ENCODE results near the gene FAM234A.
"Not testable (repeated sequence)": the region's sequence is repeated elsewhere in the genome, so short reads cannot be mapped to it uniquely, and the experiment has no call there.

The FAM234A gene

GRCh38 chr16:265711-266110 is 31.1 kb downstream of the FAM234A start:
- H3K4me3 ChIP-seq (ENCODE audit: low read length): no peak overlapping the region
- TF ChIP-seq, protein P1, sequence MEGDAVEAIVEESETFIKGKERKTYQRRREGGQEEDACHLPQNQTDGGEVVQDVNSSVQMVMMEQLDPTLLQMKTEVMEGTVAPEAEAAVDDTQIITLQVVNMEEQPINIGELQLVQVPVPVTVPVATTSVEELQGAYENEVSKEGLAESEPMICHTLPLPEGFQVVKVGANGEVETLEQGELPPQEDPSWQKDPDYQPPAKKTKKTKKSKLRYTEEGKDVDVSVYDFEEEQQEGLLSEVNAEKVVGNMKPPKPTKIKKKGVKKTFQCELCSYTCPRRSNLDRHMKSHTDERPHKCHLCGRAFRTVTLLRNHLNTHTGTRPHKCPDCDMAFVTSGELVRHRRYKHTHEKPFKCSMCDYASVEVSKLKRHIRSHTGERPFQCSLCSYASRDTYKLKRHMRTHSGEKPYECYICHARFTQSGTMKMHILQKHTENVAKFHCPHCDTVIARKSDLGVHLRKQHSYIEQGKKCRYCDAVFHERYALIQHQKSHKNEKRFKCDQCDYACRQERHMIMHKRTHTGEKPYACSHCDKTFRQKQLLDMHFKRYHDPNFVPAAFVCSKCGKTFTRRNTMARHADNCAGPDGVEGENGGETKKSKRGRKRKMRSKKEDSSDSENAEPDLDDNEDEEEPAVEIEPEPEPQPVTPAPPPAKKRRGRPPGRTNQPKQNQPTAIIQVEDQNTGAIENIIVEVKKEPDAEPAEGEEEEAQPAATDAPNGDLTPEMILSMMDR (conservative IDR thresholded peaks at IDR 0.05; ENCODE audit: low read length): no peak
- DNase-seq (ENCODE audit: low read depth): no peak

GRCh38 chr16:266258-267164 is 31.9 kb downstream of the FAM234A start:
- DNase-seq (ENCODE audit: low read depth): no peak
- H3K4me3 ChIP-seq (ENCODE audit: low read length): no peak overlapping the region
- TF ChIP-seq, protein P1 (conservative IDR thresholded peaks at IDR 0.05; ENCODE audit: low read length): no peak

DNA sequence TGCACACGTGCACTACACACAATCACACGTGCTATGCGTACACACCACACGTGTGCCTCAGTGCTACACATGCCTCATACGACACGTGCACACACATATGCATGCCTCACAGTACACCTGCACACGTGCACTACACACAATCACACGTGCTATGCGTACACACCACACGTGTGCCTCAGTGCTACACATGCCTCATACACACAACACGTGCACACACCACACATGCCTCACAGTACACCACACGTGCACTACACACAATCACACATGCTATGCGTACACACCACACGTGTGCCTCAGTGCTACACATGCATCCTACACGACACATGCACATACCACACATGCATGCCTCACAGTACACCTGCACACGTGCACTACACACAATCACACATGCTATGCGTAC is 32.9 kb downstream of the FAM234A start:
- not testable (repeated sequence) for DNase-seq (ENCODE audit: low read depth); H3K4me3 ChIP-seq (ENCODE audit: low read length)

DNA sequence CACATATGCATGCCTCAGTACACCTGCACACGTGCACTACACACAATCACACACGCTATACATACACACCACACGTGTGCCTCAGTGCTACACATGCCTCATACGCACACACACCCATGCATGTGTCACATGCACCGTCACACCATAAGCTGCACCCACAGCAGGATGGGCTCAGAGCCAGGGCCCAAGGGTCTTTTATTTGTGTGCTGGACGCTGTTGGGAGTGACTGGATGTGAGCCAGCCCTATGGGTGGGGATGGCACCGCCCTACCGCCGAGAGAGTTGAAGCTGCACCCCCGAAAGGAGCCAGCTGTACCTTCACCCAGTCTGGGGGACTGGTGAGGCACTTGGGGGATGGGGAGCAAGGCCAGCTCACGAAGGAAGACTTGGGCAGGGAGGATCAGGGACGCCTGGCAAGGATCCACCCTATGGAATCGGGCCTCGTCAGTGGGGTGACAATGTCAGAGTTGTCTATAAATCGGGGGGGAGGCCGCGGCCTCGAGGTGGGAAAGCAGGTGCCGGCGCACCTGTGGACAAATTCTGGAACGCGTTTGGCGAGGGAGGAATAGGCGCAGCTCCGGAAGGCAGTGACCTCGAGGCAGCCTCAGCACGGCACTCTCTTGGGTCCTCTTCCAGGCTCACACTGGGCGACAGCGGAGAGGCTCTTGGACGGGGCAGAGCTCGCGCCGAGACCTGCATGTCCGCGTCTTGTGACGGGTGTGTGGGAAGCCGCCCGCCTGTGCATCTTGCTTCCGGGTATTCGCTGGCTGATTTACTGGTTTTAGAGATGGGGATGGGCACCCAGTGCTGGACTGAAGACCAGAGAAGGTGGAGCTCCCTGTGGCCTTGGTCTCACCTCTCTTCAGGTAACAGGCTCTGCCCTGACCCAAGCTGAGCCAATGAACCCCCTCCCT is 33.8 kb downstream of the FAM234A start:
- H3K4me3 ChIP-seq (ENCODE audit: low read length): no peak overlapping the region
- no peak for DNase-seq (ENCODE audit: low read depth)
- TF ChIP-seq, protein P1 (conservative IDR thresholded peaks at IDR 0.05; ENCODE audit: low read length): no peak

DNA sequence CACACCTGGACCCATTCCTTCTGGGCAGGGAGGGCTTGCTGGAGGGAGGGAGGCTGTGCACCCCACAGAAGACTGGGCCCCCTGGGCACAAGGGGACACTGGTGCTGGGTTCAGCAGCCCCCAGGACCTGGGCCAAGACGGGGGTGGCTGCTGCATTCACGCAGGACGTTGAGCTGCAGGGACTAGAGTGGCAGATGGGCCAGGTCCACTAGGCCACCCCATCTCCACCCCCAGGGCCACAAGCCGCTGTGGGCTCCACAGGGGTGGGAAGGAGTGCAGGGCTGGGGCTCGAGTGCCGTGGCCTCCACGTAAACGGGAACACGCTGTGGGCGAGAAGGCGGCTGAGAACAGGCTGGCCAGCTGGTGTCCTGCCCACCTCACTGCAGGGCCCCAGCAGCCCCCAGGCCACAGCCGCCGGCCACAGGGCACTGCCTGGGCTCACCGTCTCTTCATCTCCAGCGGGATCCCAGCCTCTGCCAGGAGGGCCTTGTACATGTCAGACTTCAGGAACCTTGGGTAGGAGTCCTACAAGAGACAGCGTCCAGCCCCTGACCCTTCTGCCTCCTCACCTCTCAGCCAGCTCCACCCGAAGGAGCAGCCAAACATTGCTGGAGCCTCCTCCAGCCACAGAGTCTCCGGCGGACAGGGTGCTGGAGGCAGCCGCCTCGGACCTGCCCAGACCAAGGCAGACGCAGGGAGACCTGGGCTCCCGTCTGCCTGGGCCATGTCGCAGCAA is 34.6 kb downstream of the FAM234A start:
- H3K4me3 ChIP-seq (ENCODE audit: low read length): no peak overlapping the region
- DNase-seq (ENCODE audit: low read depth): no peak
- TF ChIP-seq, protein P1 (conservative IDR thresholded peaks at IDR 0.05; ENCODE audit: low read length): no peak

DNA sequence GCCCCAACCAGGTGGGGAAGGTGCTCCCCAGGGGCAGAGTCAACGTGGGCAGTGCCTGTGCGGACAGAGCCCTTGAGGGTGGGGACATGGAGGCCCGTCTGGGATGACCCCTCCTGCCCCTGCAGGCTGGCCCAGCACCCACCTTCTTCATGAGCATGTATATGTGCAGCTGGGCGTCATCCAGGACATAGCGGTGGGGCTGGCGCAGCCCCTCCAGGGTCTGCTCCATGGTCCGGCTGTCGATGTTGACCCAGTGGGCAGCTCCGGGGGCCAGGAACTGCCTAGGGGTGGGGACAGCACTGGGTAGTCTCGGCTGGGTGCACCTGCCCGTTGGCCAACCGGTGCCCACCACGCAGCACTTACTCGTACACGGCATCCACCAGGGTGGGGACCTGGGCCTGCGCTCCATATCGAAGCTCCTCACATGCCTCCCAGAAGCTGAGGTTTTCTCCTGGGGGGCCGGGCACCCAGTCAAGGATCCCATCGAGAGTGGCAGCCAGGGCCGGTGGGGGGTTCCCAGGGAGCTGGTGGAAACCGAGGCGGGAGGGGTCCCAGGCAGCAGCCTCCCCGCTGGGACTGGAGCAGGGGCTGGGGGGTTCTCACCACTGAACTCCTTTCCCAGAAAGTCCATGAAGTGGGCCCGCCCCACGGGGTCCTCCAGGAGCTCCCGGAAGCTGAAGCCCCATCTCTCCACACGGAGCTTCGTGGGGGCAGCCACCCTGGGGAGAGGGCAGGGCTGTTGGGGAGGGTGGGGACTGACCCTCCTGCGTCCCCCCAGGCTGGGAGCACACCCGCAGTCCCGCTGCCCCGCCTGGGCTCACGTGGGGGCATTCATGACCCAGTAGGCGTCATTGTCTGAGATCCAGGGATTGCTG is 36.0 kb downstream of the FAM234A start:
- no peak for DNase-seq (ENCODE audit: low read depth)
- TF ChIP-seq, protein P1 (conservative IDR thresholded peaks at IDR 0.05; ENCODE audit: low read length): no peak
- H3K4me3 ChIP-seq (ENCODE audit: low read length): no peak overlapping the region

All from AG10803 (cell line).